Keratinocyte (primary cell): ENCODE results near the gene TMEM184A. TPM values are rescaled to one million over a fixed set of nuclear protein-coding genes. Genes with fewer than 3 reads are reported as not detected.

Experiments
- DNase-seq: peaks from one replicate; pipeline ENCODE4 v3.0.0-alpha.2; 2011; ENCODE audit warnings: low read depth, missing footprints, low spot score
- FAIRE-seq: peaks from 2 replicates; lab custom pipeline; 2011; peaks lifted over from hg19 to GRCh38; lab: Jason Lieb, UNC
- H2AFZ ChIP-seq: 2 replicates; pipeline ENCODE4 v1.6.0; 2012; ENCODE audit warnings: low read length, control low read depth, inconsistent platforms; ENCODE audit not compliant: control insufficient read depth
- H3K27ac ChIP-seq: 2 replicates; pipeline ENCODE4 v1.5.1; 2011; ENCODE audit warnings: low read length; ENCODE audit not compliant: control insufficient read depth, insufficient read depth
- H3K27me3 ChIP-seq: 3 replicates; pipeline ENCODE4 v1.6.0; 2011; ENCODE audit warnings: low read length; ENCODE audit not compliant: control insufficient read depth, insufficient read depth; ENCODE audit errors: extremely low read depth
- H3K36me3 ChIP-seq, 2 experiments: 2 replicates in 1 of 2; 3 replicates in 1 of 2; pipeline ENCODE4 v1.5.1; 2011; ENCODE audit warnings: low read length in 2 of 2, mild to moderate bottlenecking in 1 of 2; ENCODE audit not compliant: control insufficient read depth in 2 of 2, insufficient read depth in 2 of 2; ENCODE audit errors: extremely low read depth in 1 of 2
- H3K4me1 ChIP-seq: 3 replicates; pipeline ENCODE4 v1.5.1; 2011; ENCODE audit warnings: low read length; ENCODE audit not compliant: control insufficient read depth, insufficient read depth; ENCODE audit errors: extremely low read depth
- H3K4me2 ChIP-seq: 3 replicates; pipeline ENCODE4 v1.6.0; 2011; ENCODE audit warnings: low read depth, low read length; ENCODE audit not compliant: control insufficient read depth, insufficient read depth; ENCODE audit errors: extremely low read depth
- H3K4me3 ChIP-seq, 3 experiments: fragments of 200-600 bp in 1 of 3; sonication (generic) in 1 of 3; 2 replicates in 2 of 3; 3 replicates in 1 of 3; pipeline ENCODE4 v1.5.1; 2011 to 2016; ENCODE audit warnings: low read length in 3 of 3, mild to moderate bottlenecking in 3 of 3, control low read depth in 2 of 3, inconsistent platforms in 1 of 3, low read depth in 1 of 3, mixed read lengths in 1 of 3, mixed run types in 1 of 3, moderate library complexity in 1 of 3; ENCODE audit not compliant: control insufficient read depth in 2 of 3, insufficient read depth in 2 of 3; ENCODE audit errors: extremely low read depth in 1 of 3
- H3K79me2 ChIP-seq: 2 replicates; pipeline ENCODE4 v1.6.0; 2012; ENCODE audit warnings: low read length; ENCODE audit not compliant: control insufficient read depth, insufficient read depth
- H3K9ac ChIP-seq: 3 replicates; pipeline ENCODE4 v1.6.0; 2011; ENCODE audit warnings: low read length; ENCODE audit not compliant: control insufficient read depth, insufficient read depth; ENCODE audit errors: extremely low read depth
- H3K9me1 ChIP-seq: 3 replicates; pipeline ENCODE4 v1.6.0; 2011; ENCODE audit warnings: low read length; ENCODE audit not compliant: control insufficient read depth, insufficient read depth; ENCODE audit errors: extremely low read depth
- H3K9me3 ChIP-seq: 2 replicates; pipeline ENCODE4 v1.5.1; 2012; ENCODE audit warnings: low read depth, low read length; ENCODE audit not compliant: control insufficient read depth
- H4K20me1 ChIP-seq: 3 replicates; pipeline ENCODE4 v1.6.0; 2011; ENCODE audit warnings: low read length; ENCODE audit not compliant: control insufficient read depth, insufficient read depth; ENCODE audit errors: extremely low read depth
- EZH2 ChIP-seq: IDR thresholded peaks from one replicate; pipeline ENCODE4 v1.6.1; 2012; ENCODE audit warnings: inconsistent platforms, mild to moderate bottlenecking, low read length, moderate library complexity
- dilution Hi-C: fragments of 300-500 bp; cut with MboI; formaldehyde crosslinking; loops from one replicate; pipeline ENCODE4 v1.7.0; 2020; ENCODE audit warnings: low sequenced_read_pairs; ENCODE audit not compliant: extremely low pct_ligation_motif_present
- polyA plus RNA-seq, 5 experiments: library from polyadenylated mRNA; depleted of rRNA in 3 of 5; stranded (reverse) in 3 of 5; stranded (forward) in 1 of 5; unstranded in 1 of 5; fragments of >200 nt; gene quantifications; 1 replicate in 1 of 5; 2 replicates in 3 of 5; 3 replicates in 1 of 5; pipeline versions ENCODE4 v1.2.1 to v1.2.3, GENCODE V29; 2011 to 2012; ENCODE audit warnings: missing spikeins in 2 of 5, low read depth in 1 of 5, low replicate concordance in 1 of 5
- TF ChIP-seq, protein P1 (sequence below), 3 experiments: IDR thresholded peaks in 1 of 3; conservative IDR thresholded peaks in 1 of 3; optimal IDR thresholded peaks in 1 of 3; 2 replicates in 2 of 3; 3 replicates in 1 of 3; pipeline versions ENCODE3 to v1.5.1; 2011; ENCODE audit warnings: low read length in 3 of 3, mild to moderate bottlenecking in 3 of 3, moderate library complexity in 2 of 3, control low read depth in 1 of 3, inconsistent platforms in 1 of 3; ENCODE audit not compliant: insufficient read depth in 2 of 3; ENCODE audit errors: extremely low read depth in 1 of 3

TMEM184A gene
- polyA plus RNA-seq, 1 donor (not counting 4 experiments of a cell fraction or from before 2014, with no cell fraction given) = 2.9 TPM

- DNase-seq (no peak), FAIRE-seq (no peak)
- Histone ChIP-seq H3K9me3 (peaks cover 5% of the 10 kb centered on the region), H3K4me2 (no peak overlapping the region), H3K9ac (no peak overlapping the region), H3K9me1 (no peaks in the 10 kb centered on the region), H3K4me1 (no peaks in the 10 kb centered on the region), H3K4me3 (no peak overlapping the region), H3K27me3 (peaks cover 46% of the 10 kb centered on the region), H3K27ac (no peak overlapping the region), H3K36me3 (no peaks in the 10 kb centered on the region), H3K79me2 (no peaks in the 10 kb centered on the region), H4K20me1 (peaks cover 5% of the 10 kb centered on the region), H2AFZ (no peak overlapping the region)
- dilution Hi-C loops = no loop called here
- TF ChIP-seq, protein P1, sequence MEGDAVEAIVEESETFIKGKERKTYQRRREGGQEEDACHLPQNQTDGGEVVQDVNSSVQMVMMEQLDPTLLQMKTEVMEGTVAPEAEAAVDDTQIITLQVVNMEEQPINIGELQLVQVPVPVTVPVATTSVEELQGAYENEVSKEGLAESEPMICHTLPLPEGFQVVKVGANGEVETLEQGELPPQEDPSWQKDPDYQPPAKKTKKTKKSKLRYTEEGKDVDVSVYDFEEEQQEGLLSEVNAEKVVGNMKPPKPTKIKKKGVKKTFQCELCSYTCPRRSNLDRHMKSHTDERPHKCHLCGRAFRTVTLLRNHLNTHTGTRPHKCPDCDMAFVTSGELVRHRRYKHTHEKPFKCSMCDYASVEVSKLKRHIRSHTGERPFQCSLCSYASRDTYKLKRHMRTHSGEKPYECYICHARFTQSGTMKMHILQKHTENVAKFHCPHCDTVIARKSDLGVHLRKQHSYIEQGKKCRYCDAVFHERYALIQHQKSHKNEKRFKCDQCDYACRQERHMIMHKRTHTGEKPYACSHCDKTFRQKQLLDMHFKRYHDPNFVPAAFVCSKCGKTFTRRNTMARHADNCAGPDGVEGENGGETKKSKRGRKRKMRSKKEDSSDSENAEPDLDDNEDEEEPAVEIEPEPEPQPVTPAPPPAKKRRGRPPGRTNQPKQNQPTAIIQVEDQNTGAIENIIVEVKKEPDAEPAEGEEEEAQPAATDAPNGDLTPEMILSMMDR (optimal IDR thresholded peaks at IDR 0.05 in 1 of 3, IDR thresholded peaks at IDR 0.05 in 1 of 3, conservative IDR thresholded peaks at IDR 0.05 in 1 of 3; ENCODE audit: extremely low read depth in 1 of 3, insufficient read depth in 2 of 3, low read length in 3 of 3) = no peak
- TF ChIP-seq EZH2 = no peak
Measured at GRCh38 chr7:1586827-1587705, 31.1 kb upstream of the TMEM184A start.

DNA sequence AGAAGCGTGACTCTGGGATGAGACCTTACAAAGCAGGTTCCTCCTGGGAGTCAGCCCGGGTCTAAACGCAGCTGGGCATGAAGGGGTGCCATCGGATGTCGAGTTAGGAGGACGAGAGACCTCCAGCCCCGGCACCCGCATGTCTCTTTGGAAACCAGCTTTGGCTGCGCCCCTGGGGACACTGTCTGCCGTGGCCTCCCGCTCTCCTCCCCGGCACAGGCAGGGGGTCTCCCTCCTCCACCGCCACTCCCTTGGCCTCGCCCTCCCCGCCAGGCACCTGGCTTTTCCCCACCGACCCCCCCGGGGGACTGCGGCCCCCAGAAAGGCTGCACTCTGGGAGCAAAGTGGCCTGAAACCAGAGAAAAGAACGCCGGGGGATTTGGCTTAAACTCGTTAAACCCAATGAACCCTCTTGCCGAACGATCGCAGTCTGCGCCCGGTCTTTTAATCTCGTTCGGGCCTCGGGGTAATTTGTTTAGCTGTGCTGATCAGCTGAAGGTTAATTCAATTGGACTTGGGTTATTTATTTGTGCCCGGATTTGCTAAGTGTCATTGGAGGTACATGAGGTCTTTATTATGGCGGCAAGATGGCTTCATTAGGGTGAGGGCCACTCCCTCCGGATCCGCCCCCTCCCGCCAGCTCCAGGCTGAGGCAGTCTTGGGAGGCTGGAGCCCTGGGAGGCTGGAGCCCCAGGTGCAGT is 30.3 kb upstream of the TMEM184A start:
- H3K9me3 ChIP-seq = peaks cover 5% of the 10 kb centered on the region
- FAIRE-seq (no peak), DNase-seq (no peak)
- no peaks in the 10 kb centered on the region for H3K4me1 ChIP-seq
- no peak overlapping the region for H3K4me2 ChIP-seq
- TF ChIP-seq EZH2 = no peak
- TF ChIP-seq, protein P1 (optimal IDR thresholded peaks at IDR 0.05 in 1 of 3, IDR thresholded peaks at IDR 0.05 in 1 of 3, conservative IDR thresholded peaks at IDR 0.05 in 1 of 3; ENCODE audit: extremely low read depth in 1 of 3, insufficient read depth in 2 of 3, low read length in 3 of 3) = no peak
- H3K4me3 ChIP-seq = no peak overlapping the region
- dilution Hi-C loops = no loop called here
- no peaks in the 10 kb centered on the region for H3K36me3 ChIP-seq
- H3K79me2 ChIP-seq = no peaks in the 10 kb centered on the region
- no peaks in the 10 kb centered on the region for H3K9me1 ChIP-seq
- H3K9ac ChIP-seq = no peak overlapping the region
- H3K27ac ChIP-seq = no peak overlapping the region
- H2AFZ ChIP-seq = no peak overlapping the region
- H4K20me1 ChIP-seq = peaks cover 2% of the 10 kb centered on the region
- peaks cover 38% of the 10 kb centered on the region for H3K27me3 ChIP-seq
